AG04449 (cell line): ENCODE results near the gene LRFN2.

Source experiments
- CTCF ChIA-PET: fragments of 350-600 bp; formaldehyde crosslinking; extraction: SDS; loops from one replicate; lab custom pipeline; 2021; ENCODE audit warnings: antibody characterized with exemption; lab: Yijun Ruan, JAX
- POLR2A ChIA-PET: fragments of 400-600, 350-600 bp; formaldehyde crosslinking; extraction: SDS; loops from one replicate; lab custom pipeline; 2020; ENCODE audit warnings: antibody characterized with exemption, inconsistent platforms; lab: Yijun Ruan, JAX
- DNase-seq: peaks from one replicate; pipeline ENCODE4 v3.0.0-alpha.2; 2010; ENCODE audit warnings: low read depth, low spot score
- H3K4me3 ChIP-seq: 2 replicates; pipeline ENCODE4 v1.5.1; 2011; ENCODE audit warnings: low read depth, mild to moderate bottlenecking, control low read depth, low read length
- TF ChIP-seq, protein P1 (sequence below): IDR thresholded peaks from one replicate; pipeline ENCODE4 v1.5.1; 2011; ENCODE audit warnings: mild to moderate bottlenecking, moderate library complexity, low read length, control low read depth, inconsistent platforms; ENCODE audit not compliant: insufficient read depth; ENCODE audit errors: missing control alignments

LRFN2 gene

DNA sequence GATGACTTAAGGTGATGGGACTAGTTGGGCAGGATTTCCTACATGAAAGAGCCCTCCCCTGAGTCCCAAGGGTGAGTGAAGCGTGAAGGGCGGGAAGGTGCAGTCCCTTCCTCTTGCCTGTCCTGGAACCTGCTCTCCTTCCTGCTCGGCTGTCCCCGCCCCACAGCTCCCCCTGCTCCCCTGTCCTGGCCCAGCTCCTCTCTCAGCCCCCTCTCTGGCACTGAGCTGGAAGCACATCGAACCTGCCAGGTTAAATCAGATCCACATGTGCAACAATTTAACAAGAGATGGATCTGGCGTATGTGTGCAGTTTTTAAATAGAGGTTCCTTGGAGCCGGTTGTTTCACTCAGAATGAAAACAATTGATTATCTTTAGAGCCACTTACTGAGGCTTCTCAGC is 95.0 kb downstream of the LRFN2 start:
- POLR2A ChIA-PET: no interaction called here
- CTCF ChIA-PET: no interaction called here
- no peak for DNase-seq
- TF ChIP-seq, protein P1, sequence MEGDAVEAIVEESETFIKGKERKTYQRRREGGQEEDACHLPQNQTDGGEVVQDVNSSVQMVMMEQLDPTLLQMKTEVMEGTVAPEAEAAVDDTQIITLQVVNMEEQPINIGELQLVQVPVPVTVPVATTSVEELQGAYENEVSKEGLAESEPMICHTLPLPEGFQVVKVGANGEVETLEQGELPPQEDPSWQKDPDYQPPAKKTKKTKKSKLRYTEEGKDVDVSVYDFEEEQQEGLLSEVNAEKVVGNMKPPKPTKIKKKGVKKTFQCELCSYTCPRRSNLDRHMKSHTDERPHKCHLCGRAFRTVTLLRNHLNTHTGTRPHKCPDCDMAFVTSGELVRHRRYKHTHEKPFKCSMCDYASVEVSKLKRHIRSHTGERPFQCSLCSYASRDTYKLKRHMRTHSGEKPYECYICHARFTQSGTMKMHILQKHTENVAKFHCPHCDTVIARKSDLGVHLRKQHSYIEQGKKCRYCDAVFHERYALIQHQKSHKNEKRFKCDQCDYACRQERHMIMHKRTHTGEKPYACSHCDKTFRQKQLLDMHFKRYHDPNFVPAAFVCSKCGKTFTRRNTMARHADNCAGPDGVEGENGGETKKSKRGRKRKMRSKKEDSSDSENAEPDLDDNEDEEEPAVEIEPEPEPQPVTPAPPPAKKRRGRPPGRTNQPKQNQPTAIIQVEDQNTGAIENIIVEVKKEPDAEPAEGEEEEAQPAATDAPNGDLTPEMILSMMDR: no peak
- H3K4me3 ChIP-seq: no peak overlapping the region

DNA sequence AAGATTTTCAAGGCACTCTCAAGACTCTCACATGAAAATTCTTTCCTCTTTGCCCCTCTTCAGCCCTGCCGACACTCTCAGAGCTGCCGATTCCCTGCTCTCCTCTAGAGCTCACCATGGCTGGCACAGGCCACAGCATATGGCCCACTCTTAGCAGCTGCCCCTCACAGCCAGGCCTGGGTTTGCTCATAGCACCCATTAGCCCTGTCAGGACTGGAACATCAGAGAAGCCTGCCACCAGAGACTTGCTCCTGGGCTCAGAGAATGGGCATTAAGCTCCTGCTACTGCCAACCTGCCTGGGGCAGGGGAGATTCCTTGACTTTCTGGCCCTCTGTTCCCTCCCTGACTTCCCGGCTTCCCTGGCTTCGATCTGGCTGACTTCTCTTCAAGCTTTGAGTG is 96.7 kb downstream of the LRFN2 start:
- H3K4me3 ChIP-seq: no peak overlapping the region
- TF ChIP-seq, protein P1: no peak
- POLR2A ChIA-PET: interaction anchor here (0.6 kb wide), 1 partner anchor 326 kb away, joined by 3 read pairs; no protein-coding TSS in a partner anchor
- CTCF ChIA-PET: no interaction called here
- no peak for DNase-seq

DNA sequence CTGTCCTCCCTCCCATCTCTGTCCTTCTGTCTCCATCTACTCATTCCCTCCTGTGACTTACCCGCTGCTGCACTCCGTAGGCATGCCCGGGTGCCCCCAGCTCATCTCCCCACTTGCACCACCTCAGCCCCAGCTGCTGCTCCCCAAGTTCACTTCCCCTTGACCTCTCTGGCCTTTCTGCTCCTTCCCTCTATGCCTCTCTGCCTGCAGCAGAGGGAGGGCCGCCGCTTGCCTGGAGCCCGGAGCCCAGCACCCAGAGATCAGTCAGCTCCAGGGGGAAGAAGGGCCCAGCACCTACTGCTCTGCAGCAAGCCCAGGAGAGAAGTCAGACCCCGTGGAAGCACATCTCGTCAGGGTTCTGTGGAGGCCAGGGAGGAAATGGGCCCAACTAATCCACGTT is 97.4 kb downstream of the LRFN2 start:
- no peak for DNase-seq
- ChIA-PET CTCF (no interaction called here), POLR2A (no interaction called here)
- H3K4me3 ChIP-seq: no peak overlapping the region
- TF ChIP-seq, protein P1: no peak

DNA sequence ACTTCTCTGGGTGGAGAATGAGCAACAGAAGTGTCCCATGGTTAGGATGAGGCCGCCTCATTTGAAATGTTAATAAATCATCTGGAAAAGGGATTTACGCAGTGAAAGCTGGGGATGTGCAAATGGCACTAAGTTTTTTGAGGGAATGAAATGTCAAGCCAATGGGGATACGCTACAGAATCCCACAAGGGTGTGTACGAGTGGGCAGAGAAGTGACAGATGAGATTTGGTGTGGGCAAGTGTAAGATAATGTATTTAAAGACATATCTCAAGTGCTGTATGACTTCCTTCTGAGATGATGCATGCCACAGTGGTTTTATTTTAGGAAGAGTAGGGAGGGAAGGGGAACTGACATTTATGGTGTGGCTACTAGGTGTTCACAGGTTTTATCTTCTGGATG is 100.6 kb downstream of the LRFN2 start:
- TF ChIP-seq, protein P1: no peak
- ChIA-PET CTCF (no interaction called here), POLR2A (no interaction called here)
- H3K4me3 ChIP-seq: no peak overlapping the region
- DNase-seq: no peak

DNA sequence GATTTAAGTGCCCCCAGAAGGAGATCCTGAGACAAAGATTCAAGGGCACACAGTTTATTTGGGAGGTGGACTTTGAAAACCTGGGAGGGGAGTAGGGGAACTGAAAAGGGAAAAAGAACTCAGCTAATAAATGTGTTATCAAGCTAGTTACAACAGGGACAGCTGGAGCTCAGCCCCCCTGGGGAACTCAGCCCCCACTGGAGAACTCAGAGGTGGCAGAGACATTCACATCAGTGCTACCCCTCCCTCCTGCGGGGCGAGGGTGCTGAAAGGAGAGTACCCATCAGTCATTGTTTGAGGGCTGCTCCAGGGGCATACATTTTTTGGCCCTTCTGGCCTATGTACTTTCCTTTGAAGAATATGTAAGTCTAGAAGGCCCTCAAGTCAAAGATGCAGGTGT is 101.4 kb downstream of the LRFN2 start:
- CTCF ChIA-PET: no interaction called here
- no peak overlapping the region for H3K4me3 ChIP-seq
- POLR2A ChIA-PET: no interaction called here
- TF ChIP-seq, protein P1: no peak
- DNase-seq: no peak

DNA sequence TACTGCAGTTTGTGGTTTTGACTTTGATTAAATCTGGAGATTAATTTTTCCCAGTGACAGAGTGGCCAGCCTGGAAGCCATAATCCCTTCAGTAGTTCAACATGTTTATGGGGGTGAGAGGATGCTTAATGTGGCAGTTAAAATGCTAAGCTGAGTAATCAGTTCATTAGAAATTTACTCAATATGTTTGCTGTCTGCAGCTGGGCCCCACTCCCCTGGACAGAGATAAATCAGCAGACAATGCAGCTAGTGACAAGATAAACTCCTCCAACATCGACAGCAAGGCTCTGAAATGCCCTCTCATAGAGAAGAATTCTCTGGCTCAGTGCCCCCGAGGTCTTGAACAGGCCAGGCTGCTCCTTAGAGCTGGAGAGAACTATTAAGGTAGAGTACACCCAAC is 101.9 kb downstream of the LRFN2 start:
- CTCF ChIA-PET: no interaction called here
- POLR2A ChIA-PET: interaction anchor here (0.6 kb wide), 2 partner anchors 15 to 42 kb away, joined by 3 read pairs; no protein-coding TSS in a partner anchor
- TF ChIP-seq, protein P1: no peak
- no peak for DNase-seq
- H3K4me3 ChIP-seq: no peak overlapping the region
